IPS-11a (cell line): ENCODE measurements around the gene RASD1.

Experiments
- H3K4me3 ChIP-seq: one replicate; pipeline ENCODE4 v1.5.1; 2013; ENCODE audit warnings: low read depth, low read length, control low read depth

RASD1 gene

GRCh38 chr17:17511293-17511741 is 15.1 kb upstream of the RASD1 start:
- no peak overlapping the region for H3K4me3 ChIP-seq

GRCh38 chr17:17510456-17511292 is 14.5 kb upstream of the RASD1 start:
- no peak overlapping the region for H3K4me3 ChIP-seq

- no peak overlapping the region for H3K4me3 ChIP-seq
Observed at GRCh38 chr17:17509601-17510425, 13.6 kb upstream of the RASD1 start.

- H3K4me3 ChIP-seq = no peak overlapping the region
Observed at GRCh38 chr17:17508646-17509591, 12.7 kb upstream of the RASD1 start.

- no peak overlapping the region for H3K4me3 ChIP-seq
Observed at GRCh38 chr17:17508019-17508535, 11.9 kb upstream of the RASD1 start.

GRCh38 chr17:17507465-17508011 is 11.3 kb upstream of the RASD1 start:
- H3K4me3 ChIP-seq = no peak overlapping the region

GRCh38 chr17:17506893-17507464 is 10.8 kb upstream of the RASD1 start:
- no peak overlapping the region for H3K4me3 ChIP-seq

- H3K4me3 ChIP-seq = no peak overlapping the region
Observed at GRCh38 chr17:17506181-17506741, 10.1 kb upstream of the RASD1 start.

GRCh38 chr17:17505610-17506171 is 9.5 kb upstream of the RASD1 start:
- no peak overlapping the region for H3K4me3 ChIP-seq

GRCh38 chr17:17505151-17505550 is 9.0 kb upstream of the RASD1 start:
- H3K4me3 ChIP-seq = no peak overlapping the region

GRCh38 chr17:17504341-17505140 is 8.3 kb upstream of the RASD1 start:
- H3K4me3 ChIP-seq = no peak overlapping the region

GRCh38 chr17:17503566-17504130 is 7.5 kb upstream of the RASD1 start:
- no peak overlapping the region for H3K4me3 ChIP-seq

GRCh38 chr17:17502741-17503565 is 6.8 kb upstream of the RASD1 start:
- no peak overlapping the region for H3K4me3 ChIP-seq

GRCh38 chr17:17500999-17501605 is 4.9 kb upstream of the RASD1 start:
- no peak overlapping the region for H3K4me3 ChIP-seq

GRCh38 chr17:17499402-17500145 is 3.4 kb upstream of the RASD1 start:
- H3K4me3 ChIP-seq = no peak overlapping the region

- H3K4me3 ChIP-seq = no peak overlapping the region
Observed at GRCh38 chr17:17498606-17499301, 2.6 kb upstream of the RASD1 start.
